ENCODE data around the gene SPATA33.
A peak's percentile ranks its signal among the peaks of the same experiment; 100 is the strongest.
"Not testable (repeated sequence)": the region's sequence is repeated elsewhere in the genome, so short reads cannot be mapped to it uniquely, and the experiment has no call there.

SPATA33 gene

DNA sequence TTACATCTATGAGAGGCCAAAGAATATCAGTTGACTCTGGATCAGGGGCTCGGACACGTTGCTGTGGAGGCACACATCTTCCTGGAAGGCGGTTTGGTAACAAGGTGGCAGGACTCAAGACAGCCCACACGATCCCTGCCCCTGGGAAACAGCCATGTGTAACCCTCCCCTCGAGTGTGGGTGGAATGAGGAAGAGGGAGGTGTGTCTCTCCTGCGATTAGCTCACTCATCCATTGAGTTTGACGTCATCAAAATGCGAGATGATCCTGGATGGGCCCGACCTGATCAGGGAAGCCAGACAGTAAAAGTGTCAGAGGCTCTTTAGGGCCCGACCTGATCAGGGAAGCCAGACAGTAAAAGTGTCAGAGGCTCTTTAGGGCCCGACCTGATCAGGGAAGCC lies 6.6 kb downstream of the SPATA33 start:
- DNase-seq (ENCODE audit: low spot score) = not testable (repeated sequence)

DNA sequence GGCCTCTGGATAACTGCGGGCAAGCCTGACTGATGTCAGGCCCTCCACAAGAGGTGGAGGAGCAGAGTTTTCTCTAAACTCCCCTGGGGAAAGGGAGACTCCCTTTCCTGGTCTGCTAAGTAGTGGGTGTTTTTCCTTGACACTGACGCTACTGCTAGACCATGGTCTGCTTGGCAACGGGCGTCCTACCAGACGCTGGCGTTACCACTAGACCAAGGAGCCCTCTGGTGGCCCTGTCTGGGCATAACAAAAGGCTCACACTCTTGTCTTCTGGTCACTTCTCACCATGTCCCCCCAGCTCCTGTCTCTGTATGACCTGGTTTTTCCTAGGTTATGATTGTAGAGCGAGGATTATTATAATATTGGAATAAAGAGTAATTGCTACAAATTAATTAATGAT lies 9.4 kb downstream of the SPATA33 start:
- DNase-seq (ENCODE audit: low spot score) = peak; percentile 51

DNA sequence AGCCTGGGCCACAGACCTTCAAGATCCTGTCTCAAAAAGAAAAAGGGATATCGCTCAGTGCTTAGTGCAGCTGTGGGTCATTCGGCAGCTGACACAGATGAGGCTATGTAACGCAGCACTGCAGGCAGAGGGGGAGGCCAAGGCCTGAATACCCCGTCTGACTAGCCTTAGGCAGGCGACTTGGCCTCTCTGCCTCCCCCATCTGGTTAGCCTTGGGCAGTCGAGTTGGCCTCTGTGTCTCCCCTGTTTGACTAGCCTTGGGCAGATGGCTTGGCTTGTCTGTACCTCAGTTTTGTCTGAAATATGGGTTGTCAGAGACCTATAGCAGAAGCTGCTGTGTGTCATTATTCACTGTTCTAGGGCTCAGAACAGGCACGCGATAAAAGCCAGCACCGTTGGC lies 10.0 kb downstream of the SPATA33 start:
- no peak for DNase-seq (ENCODE audit: low spot score)

DNA sequence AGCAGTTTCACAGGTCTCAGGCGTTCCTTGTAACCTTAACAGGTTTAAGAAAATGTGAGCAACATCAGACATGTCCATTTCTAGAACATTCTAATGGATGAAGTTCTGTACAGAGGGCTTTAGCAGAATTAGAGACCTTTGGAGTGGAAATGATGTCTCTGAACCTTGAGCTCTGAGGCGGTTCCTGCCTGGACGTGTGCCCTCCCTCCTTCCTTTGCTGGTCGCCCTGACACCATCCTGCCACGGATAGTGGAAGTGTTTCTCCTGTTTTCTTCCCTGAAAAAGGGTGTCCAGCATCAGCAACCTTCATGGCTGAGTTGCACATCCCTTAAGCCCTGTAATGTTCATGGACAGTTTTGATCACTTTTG lies 11.1 kb downstream of the SPATA33 start:
- DNase-seq (ENCODE audit: low spot score) = no peak

DNA sequence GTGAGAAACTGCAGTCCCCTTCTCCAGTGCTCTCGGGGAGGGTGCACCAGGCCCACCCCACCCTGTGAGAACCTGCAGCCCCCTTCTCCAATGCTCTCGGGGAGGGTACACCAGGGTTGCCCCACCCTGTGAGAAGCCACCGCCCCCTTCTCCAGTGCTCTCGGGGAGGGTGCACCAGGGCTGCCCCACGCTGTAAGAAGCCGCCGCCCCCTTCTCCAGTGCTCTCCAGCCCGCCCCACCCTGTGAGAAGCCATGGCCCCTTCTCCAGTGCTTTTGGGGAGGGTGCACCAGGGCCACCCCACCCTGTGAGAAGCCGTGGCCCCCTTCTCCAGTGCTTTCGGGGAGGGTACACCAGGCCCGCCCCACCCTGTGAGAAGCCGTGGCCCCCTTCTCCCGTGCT lies 12.1 kb downstream of the SPATA33 start:
- no peak for DNase-seq (ENCODE audit: low spot score)

DNA sequence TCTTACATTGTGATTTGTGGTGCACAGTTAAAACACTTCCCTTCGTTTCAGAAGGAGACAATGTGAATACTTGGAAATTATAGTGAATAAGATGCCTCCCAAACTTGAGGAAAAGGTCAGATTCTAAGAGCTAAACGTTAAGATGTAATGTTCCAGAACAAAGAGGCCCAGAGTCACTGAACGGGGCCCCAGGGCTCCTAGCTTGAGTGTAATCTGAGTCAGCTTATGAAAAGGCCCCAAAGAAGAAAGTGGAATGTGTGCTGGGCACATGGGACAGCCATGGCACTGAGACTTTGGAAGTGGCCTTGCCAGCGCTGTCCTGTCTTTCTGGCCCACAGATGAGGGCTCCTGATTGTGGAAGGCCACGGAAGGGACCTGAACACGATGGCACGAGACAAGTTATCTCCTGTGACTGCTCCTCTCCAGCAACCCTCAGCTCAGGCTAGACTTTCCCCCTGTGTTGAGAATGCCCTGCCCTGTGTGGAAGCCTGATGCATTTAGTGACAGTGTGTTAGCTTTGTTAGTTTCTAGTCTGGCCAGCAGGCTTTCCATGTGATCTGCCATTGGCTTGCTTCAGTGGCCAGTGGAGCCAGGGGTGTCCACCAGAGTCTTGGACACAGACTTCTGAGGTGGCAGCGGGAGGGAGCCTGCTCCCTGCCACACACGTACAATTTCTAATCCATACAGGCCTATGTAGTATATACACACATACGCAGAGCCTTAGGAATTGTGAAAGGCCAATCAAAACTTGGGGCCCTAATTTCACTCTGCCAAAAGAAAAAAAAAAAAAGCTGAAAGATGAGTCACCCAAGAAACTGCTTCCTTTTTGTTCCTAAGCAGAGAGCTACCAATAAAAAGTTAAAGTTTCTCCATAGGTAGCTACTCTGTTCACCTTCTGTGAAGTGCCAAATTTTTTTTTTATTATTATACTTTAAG lies 13.1 kb downstream of the SPATA33 start:
- DNase-seq (ENCODE audit: low spot score) = no peak

DNA sequence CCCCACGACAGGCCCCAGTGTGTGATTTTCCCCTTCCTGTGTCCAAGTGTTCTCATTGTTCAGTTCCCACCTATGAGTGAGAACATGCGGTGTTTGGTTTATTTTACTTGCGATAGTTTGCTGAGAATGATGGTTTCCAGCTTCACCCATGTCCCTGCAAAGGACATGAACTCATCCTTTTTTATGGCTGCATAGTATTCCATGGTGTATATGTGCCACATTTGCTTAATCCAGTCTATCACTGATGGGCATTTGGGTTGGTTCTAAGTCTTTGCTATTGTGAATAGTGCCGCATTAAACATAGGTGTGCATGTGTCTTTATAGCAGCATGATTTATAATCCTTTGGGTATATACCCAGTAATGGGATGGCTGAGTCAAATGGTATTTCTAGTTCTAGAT lies 13.9 kb downstream of the SPATA33 start:
- DNase-seq (ENCODE audit: low spot score) = not testable (repeated sequence)

DNA sequence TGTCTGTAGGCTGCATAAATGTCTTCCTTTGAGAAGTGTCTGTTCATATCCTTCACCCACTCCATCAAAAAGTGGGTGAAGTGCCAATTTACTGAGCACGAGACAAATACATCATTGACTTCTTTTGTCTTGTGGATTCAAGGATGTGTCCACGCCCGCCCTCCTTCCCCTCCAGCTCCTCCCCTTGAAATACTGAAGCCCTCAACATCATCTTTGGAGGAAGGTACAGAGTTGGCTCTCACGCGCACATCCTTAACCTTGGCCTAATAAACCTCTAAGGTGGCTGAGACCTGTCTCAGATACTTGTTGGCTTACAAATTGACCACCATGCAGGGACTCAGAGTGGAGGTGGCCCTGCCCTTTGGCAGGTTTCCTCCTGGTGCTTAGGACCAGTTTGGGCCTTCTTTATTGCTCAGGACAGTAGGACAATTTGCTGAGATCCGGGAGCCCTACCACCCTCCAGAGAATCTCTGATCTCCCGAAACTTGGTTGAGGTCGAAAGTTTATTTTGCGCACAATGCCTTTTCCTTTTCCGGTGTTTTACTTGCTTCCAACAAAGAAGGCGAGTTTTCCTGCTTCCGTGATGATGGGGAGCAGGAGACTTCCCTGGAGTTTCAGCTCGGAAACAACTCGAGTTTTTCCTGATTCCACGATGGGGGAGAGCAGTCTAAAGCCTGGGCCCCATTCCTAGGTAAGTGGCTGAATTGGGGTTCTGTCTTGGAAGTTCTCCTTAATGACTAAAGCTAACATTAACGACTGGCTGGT lies 14.7 kb downstream of the SPATA33 start:
- DNase-seq (ENCODE audit: low spot score) = no peak

DNA sequence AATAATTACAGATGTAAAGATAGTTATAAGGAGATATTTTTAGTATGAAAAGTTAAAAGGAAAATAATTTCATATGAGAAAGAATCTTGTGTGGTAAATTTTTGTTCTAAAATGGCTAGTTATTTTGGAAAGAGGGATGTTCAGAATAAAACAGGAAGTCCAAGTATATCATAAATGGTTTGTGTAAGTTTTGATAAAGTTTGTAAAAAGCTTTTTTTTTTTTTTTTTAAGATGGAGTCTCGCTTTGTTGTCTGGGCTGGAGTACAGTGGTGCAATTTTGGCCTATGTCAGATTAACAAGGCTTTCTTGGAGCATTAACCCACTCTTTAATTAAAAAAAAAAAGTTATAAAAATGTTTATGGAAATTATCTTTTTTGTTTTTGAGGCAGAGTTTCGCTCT lies 20.6 kb downstream of the SPATA33 start:
- no peak for DNase-seq (ENCODE audit: low spot score)

DNA sequence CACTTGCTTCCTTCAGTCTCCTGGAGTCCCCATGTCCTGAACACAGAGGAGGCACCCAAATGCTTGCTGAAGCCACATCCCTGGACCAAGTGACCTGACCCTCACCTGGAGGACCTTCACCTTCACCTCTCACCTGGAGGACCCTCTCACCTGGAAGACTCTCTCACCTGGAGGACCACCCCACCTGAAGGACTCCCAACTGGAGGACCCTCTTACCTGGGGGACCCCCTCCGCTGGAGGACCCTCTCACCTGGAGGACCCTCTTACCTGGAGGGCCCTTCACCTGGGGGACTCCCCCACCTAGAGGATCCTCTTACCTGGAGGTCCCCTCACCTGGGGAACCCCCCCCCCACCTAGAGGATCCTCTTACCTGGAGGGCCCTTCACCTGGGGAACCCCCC lies 28.3 kb downstream of the SPATA33 start:
- DNase-seq (ENCODE audit: low spot score) = no peak

DNA sequence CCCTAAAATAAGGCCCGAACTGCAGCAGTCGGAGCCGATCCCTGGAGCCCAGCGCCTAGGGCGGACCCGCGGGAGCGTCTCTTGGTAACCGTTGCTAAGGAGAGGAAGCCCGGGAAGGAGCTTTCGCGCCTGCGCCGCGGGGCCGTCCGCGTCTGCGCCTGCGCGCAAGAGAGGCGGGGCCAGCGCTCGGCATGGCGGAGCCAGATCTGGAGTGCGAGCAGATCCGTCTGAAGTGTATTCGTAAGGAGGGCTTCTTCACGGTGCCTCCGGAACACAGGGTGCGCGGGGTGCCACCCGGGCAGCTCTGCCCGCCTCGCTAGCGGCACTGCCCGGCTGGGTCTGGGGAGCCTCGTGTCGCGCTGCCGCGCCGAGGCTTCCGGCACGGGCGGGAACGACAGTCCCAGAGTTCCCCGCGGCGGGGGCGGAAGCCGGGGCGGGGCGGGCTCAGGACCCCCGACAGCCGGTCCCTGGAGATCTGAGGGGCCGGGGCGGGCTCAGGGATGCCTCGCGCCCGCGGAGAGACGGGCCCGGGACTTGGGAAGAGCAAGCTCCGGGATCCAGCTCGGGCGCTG lies 29.0 kb downstream of the SPATA33 start, which contains the start of gene CDK10:
Gene CDK10 (plus strand): TSS at position 170 of the 572 bp plus-strand sequence. CDS start 22 bp downstream, at position 192.
- peak; percentile 90 for DNase-seq (ENCODE audit: low spot score)

DNA sequence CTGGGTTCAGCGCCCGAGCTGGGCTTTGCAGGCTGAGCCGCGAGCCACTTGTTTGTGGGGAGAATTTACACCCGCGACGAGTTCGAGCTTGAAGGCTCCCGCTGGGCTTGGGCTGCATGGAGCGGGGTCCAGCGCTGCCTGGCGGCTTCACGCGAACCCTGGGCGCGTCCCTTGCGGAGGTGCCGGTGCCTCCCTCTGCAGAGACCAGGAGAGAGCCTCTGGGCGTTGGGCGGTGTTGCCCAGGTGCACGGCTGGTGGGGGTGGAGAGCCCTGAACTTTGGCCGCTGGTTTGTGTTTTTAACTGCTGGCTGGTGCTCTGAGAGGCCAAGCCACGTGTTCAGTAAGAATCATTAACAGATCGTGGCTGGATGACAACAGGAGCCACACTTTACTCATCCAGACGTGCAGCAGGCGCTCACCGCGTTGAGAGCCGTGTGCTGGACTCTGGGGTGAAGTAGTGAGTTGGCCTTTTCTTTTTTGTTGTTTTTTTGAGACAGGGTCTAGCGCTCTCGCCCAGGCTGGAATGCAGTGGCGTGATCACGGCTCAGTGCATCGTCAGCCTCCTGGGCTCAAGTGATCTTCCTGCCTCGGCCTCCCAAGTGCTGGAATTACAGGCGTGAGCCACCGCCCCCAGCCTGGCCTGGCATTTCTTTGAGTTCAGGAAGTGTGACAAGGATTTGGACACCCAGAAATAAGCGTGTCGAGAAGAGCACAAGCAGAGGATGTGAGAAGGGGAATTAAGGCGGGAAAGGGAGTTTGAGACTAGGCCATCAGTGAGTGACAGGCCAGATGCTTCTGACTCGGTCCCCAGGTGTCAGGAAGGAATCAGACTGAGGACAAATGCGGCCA lies 29.7 kb downstream of the SPATA33 start:
- peak; percentile 77 for DNase-seq (ENCODE audit: low spot score)

DNA sequence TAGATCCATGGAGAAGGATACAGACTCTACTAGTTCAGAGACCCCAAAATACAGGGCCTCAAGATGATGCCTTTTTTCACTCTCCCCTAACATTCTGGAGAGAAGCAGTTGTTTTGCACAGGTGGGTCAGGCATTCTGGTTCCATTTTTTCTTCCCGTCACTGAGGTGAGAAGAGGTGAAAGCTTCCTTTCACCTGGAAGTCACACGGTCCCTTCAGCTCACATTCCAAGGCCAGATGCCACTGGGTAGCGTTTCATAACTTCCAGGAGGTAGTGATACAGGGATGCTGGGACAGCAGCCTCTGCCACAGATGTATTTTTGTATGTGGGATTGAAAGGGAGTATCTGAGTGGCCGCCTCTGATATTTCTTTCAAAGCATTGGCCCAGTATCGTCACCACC lies 30.8 kb downstream of the SPATA33 start:
- DNase-seq (ENCODE audit: low spot score) = no peak

DNA sequence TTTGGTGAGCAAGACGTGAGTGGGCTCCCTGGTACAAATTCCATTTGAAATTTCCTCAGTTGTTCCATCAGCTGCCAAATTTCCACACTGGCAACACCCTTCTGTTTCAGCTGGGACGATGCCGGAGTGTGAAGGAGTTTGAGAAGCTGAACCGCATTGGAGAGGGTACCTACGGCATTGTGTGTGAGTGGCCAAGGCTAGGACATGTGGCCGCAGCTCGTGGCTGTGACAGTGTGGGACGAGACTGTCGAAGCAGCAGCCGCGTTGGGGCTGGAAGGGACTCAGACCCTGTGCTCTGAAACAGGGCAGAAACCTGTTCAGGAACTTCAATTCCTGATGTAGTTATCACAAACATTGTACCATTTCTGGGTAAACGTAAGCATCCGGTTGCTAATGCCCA lies 31.5 kb downstream of the SPATA33 start:
- no peak for DNase-seq (ENCODE audit: low spot score)

DNA sequence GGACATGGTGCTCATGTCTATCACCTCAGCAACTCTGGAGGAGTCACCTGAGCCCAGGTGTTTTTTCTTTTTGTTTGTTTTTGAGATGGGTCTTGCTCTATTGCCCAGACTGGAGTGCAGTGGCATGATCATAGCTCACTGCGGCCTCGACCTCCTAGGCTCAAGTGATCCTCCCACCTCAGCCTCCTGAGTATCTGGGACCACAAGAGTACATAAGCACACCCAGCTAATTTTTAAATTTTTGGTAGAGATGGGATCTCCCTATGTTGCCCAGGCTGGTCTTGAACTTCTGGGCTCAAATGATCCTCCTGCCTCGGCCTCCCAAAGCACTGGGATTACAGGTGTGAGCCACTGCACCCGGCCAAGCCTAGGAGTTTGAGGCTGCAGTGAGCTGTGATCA lies 32.0 kb downstream of the SPATA33 start:
- not testable (repeated sequence) for DNase-seq (ENCODE audit: low spot score)

DNA sequence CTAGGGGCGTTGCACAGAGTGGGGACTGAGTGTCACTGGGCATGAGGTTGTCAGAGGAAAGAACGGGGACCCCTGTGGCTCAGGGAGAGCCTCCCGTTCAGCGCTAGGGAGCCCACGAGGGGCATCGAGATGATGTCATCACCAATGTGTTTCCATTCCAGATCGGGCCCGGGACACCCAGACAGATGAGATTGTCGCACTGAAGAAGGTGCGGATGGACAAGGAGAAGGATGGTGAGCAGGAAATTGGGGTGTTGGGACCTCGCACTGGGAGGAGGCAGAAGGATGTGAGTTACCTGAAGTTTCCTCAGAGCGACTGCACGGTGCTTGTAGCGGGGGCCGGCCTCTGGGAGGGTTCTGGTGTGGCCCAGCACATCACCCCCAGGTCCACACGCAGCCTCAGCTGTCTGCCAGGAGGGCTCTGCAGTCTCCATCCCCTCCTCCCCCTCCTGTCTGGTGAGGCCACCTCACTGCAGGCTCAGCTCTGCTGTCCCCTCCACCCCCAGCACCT lies 32.8 kb downstream of the SPATA33 start:
- no peak for DNase-seq (ENCODE audit: low spot score)

DNA sequence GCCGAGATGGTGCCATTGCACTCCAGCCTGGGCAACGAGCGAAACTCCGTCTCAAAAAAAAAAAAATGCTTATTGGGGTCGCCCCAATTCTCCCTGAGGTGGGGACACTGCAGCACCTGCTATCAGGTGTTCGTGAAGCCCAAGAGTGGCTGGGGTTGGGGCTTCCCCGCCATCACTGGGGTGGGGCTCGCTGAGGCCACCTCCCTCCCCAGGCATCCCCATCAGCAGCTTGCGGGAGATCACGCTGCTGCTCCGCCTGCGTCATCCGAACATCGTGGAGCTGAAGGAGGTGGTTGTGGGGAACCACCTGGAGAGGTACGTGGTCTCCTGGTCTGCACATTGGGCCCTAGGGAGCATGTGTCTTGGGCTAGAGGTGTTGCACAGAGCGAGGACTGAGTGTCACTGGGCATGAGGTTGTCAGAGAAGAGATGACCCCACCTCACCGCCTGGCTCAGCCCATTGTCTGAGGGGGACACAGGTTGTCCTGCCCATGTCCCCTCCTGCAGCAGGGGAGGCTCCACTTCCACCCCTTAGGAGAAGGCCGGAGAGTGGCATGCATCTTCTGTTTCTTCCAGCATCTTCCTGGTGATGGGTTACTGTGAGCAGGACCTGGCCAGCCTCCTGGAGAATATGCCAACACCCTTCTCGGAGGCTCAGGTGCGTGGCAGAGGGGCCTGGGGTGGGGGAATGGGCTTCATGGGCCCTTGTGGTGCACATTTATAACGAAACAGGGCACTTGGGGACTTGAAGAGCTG lies 33.8 kb downstream of the SPATA33 start:
- no peak for DNase-seq (ENCODE audit: low spot score)

DNA sequence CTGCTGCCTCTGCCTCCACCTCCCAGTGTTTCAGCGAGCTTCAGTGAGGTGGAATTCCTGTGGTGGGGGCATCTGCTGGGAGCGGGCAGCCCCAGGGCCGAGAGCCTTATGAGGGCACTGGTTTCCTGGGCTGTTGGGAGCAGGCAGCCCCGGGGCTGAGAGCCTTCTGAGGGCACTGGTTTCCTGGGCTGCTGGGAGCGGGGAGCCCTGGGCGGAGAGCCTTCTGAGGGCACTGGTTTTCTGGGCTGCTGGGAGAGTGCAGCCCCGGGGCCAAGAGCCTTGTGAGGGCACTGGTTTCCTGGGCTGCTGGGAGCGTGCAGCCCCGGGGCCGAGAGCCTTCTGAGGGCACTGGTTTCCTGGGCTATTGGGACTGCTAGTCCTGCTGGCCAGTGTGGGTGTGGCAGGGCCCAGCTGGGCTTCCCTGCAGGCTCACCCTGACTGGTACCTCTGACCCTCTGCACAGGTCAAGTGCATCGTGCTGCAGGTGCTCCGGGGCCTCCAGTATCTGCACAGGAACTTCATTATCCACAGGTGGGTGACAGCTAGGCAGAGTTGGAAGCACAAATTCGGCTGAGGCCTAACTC lies 34.4 kb downstream of the SPATA33 start:
- DNase-seq (ENCODE audit: low spot score) = no peak

DNA sequence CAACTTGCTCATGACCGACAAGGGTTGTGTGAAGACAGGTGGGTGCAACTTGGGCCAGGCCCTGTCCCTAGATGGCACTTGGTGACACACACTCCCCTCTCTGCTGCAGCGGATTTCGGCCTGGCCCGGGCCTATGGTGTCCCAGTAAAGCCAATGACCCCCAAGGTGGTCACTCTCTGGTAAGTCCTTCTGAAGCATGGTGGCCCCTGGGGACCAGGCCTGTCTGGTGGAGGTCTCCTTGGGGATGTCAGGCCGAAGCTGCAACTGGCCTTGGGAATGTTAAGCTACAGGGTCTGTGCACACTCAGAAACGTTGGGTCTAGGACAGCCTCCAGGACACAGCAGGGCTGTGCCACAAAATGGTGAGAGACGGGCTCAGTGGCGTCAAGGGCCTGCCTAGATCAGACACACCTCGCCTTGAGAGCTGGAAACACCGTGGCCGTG lies 35.7 kb downstream of the SPATA33 start:
- DNase-seq (ENCODE audit: low spot score) = no peak
